H1 (cell line): Measurements from ENCODE around the gene TNN. TPM values are rescaled to one million over a fixed set of nuclear protein-coding genes. Genes with fewer than 3 reads are reported as not detected.
A peak's percentile ranks its signal among the peaks of the same experiment; 100 is the strongest.

Source experiments
- ASH2L ChIP-seq: fragments of 200-600, 300-600 bp; sonication (generic); IDR thresholded peaks from one replicate; pipeline ENCODE4 v1.7.1; 2017; ENCODE audit warnings: low read length
- CEBPB ChIP-seq: IDR thresholded peaks from 2 replicates; pipeline ENCODE4 v1.6.1; 2012; ENCODE audit warnings: low read depth, low read length
- CREB1 ChIP-seq: IDR thresholded peaks from 2 replicates; pipeline ENCODE4 v1.6.1; 2012; ENCODE audit warnings: inconsistent platforms
- RAD21 ChIP-seq, 2 experiments: IDR thresholded peaks in 1 of 2; conservative IDR thresholded peaks in 1 of 2; 2 replicates each; pipeline ENCODE4 v1.6.1; 2011; ENCODE audit warnings: low read depth in 2 of 2, low read length in 2 of 2, improper control_type of control experiment in 1 of 2, inconsistent platforms in 1 of 2, mild to moderate bottlenecking in 1 of 2, moderate library complexity in 1 of 2
- polyA plus RNA-seq, 7 experiments: library from polyadenylated mRNA; depleted of rRNA in 3 of 7; stranded (reverse) in 5 of 7; unstranded in 2 of 7; fragments of >200 nt in 5 of 7; fragments of 200-250 nt in 2 of 7; gene quantifications; 1 replicate in 5 of 7; 2 replicates in 1 of 7; 4 replicates in 1 of 7; pipeline versions ENCODE4 v1.2.1 to v1.2.3, GENCODE V29; 2011 to 2013; ENCODE audit warnings: missing spikeins in 2 of 7, mixed read lengths in 2 of 7
- total RNA-seq: library from RNA; stranded (reverse); fragmentation: NEBNext Ultra II Directional; extraction: Animal tissue kit (Norgen Biotek cat#: 25700); gene quantifications from 2 replicates; pipeline ENCODE4 v1.2.1, GENCODE V29; 2021

The TNN gene
- total and polyA plus RNA-seq, 2 of the 8 experiments (the other 6 are each of a cell fraction or from before 2014, with no cell fraction given): 0.21 to 0.30 TPM

DNA sequence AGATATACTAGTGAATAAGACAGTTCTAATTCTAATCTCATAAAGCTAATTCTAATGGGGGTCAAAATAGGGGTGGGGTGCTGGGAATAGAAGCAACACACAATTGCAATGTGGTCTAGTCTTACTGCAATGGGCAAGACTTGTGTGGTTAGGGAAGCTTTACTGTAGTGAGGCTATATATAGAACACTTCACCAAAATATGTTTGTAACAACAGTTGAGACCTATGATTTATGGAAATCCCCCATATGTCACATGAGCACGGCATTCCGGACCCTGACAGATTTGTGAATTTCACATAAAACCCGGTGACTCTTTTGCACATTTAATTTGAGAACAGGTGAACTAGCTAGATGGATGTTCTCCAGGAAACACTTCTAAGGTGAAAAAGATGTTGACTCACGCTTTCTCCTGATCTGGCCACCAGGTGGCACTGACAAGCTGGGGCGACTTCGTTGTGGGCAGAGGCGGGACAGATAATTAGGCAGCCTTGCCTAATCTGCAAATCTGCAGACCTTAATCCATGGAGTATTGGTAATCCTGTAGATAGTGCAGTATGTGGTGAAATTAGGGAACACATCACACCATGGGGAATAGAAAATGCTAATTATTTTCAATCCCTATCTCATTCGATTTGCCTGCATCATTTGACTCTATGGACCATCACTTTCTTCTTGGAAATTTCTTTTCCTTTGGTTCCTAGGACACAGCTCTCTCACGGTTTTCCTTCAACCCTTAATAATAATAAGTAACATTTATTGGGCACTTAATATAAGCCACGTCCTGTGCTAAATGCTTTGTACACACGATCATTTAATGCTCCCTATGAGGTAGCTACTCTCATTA, 87.2 kb downstream of the TNN start (continued):
- TF ChIP-seq ASH2L: no peak
- TF ChIP-seq CREB1: 0 out of 2 replicates have a peak, but pooled peaks have one; percentile 34
- TF ChIP-seq RAD21 (IDR thresholded peaks at IDR 0.05 in 1 of 2, conservative IDR thresholded peaks at IDR 0.05 in 1 of 2; ENCODE audit: low read depth in 2 of 2, low read length in 2 of 2): peak; percentile 92 to 95
- peak; percentile 24; the same call in 1 of the 2 replicates for TF ChIP-seq CEBPB
